Liver (tissue), 3 donors: Measurements from ENCODE around the gene TMEM178B.

Experiments
- GABPA ChIP-seq, 2 donors: IDR thresholded peaks in 1 of 2; conservative IDR thresholded peaks in 1 of 2; 2 replicates each; pipeline ENCODE4 v1.6.1; 2016; ENCODE audit warnings: antibody characterized with exemption in 2 of 2, mild to moderate bottlenecking in 1 of 2, moderate library complexity in 1 of 2
- SP1 ChIP-seq: IDR thresholded peaks from 2 replicates; pipeline ENCODE4 v1.6.1; 2018; ENCODE audit warnings: antibody characterized with exemption, mild to moderate bottlenecking
- TAF1 ChIP-seq: conservative IDR thresholded peaks from 2 replicates; pipeline ENCODE4 v1.6.1; 2016; ENCODE audit warnings: antibody characterized with exemption, mild to moderate bottlenecking
- YY1 ChIP-seq: IDR thresholded peaks from 2 replicates; pipeline ENCODE4 v1.6.1; 2016; ENCODE audit warnings: antibody characterized with exemption, mild to moderate bottlenecking
- TF ChIP-seq, protein P1 (sequence below): fragments of 150-350 bp; IDR thresholded peaks from 2 replicates; pipeline ENCODE4 v1.5.1; 2017; ENCODE audit warnings: improper control_type of control experiment, low read depth, low read length; ENCODE audit not compliant: missing input control
- TF ChIP-seq, protein P2 (sequence below): IDR thresholded peaks from 2 replicates; pipeline ENCODE4 v1.6.1; 2016; ENCODE audit warnings: antibody characterized with exemption
- donor health status: healthy.
- donor health status: healthy.

DNA sequence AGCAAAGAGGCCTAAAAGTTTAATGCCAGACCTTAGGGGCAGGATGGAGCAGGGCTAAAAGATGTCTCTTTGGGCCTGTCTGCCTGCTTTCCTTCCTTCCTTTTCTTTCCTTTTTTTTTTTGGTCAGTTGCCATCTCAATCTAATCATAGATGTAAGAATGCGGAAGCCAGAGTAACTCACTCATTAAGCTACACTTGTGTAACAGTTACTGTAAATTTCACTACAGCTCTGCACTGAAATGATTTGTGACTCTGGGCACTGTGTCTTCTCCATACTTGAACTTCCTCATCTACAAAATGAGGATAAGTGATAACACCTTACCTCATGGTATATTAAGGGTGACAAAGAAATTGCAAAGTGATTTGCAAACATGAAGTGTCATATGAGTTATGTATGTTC, 401.8 kb downstream of the TMEM178B start:
- TF ChIP-seq, protein P1, sequence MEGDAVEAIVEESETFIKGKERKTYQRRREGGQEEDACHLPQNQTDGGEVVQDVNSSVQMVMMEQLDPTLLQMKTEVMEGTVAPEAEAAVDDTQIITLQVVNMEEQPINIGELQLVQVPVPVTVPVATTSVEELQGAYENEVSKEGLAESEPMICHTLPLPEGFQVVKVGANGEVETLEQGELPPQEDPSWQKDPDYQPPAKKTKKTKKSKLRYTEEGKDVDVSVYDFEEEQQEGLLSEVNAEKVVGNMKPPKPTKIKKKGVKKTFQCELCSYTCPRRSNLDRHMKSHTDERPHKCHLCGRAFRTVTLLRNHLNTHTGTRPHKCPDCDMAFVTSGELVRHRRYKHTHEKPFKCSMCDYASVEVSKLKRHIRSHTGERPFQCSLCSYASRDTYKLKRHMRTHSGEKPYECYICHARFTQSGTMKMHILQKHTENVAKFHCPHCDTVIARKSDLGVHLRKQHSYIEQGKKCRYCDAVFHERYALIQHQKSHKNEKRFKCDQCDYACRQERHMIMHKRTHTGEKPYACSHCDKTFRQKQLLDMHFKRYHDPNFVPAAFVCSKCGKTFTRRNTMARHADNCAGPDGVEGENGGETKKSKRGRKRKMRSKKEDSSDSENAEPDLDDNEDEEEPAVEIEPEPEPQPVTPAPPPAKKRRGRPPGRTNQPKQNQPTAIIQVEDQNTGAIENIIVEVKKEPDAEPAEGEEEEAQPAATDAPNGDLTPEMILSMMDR, result no peak
- TF ChIP-seq, protein P2, sequence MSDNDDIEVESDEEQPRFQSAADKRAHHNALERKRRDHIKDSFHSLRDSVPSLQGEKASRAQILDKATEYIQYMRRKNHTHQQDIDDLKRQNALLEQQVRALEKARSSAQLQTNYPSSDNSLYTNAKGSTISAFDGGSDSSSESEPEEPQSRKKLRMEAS, result no peak
- TF ChIP-seq GABPA (IDR thresholded peaks at IDR 0.05 in 1 of 2, conservative IDR thresholded peaks at IDR 0.05 in 1 of 2), result no peak
- TF ChIP-seq YY1, result no peak
- TF ChIP-seq SP1, result no peak
- no peak for TF ChIP-seq TAF1
